Globus pallidus (tissue), 1 donor: Measurements from ENCODE around the gene TAC1.
"Not testable (repeated sequence)": the region's sequence is repeated elsewhere in the genome, so short reads cannot be mapped to it uniquely, and the experiment has no call there.

Experiments
- DNase-seq: peaks from one replicate; pipeline ENCODE4 v3.0.0-alpha.2; 2015; ENCODE audit warnings: low spot score

Gene TAC1

DNA sequence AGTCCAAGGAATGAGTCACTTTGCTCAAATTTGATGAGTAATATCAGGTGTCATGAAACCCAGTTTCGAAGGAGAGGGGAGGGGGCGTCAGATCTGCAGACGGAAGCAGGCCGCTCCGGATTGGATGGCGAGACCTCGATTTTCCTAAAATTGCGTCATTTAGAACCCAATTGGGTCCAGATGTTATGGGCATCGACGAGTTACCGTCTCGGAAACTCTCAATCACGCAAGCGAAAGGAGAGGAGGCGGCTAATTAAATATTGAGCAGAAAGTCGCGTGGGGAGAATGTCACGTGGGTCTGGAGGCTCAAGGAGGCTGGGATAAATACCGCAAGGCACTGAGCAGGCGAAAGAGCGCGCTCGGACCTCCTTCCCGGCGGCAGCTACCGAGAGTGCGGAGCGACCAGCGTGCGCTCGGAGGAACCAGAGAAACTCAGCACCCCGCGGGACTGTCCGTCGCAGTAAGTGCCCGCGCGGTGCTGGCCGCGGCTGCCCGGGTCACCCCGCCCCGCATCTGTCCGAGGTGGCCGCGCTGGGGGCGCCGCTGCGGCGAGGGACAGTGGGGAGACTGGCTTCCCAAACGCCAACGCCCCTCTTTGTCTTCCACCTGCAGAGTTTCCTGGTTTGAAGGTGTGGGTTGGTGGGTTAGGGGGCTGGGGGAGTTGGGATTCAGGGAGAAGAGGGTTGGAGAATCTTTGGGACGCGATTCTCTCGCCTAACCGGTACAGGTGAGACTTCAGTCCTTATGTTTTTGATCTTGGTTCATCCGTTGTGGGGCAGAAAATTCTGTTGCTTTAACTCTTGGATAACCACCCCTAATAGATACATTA is at the start of gene TAC1:
Gene TAC1 (plus strand): TSS at position 351 of the 829 bp plus-strand sequence. CDS start 527 bp downstream, outside the sequence.
- no peak for DNase-seq

- DNase-seq: no peak
Observed at GRCh38 chr7:97685952-97686351, 45.9 kb upstream of the TAC1 start.

GRCh38 chr7:97693586-97693985 is 38.3 kb upstream of the TAC1 start:
- no peak for DNase-seq

GRCh38 chr7:97694355-97694754 is 37.5 kb upstream of the TAC1 start:
- DNase-seq: no peak

DNA sequence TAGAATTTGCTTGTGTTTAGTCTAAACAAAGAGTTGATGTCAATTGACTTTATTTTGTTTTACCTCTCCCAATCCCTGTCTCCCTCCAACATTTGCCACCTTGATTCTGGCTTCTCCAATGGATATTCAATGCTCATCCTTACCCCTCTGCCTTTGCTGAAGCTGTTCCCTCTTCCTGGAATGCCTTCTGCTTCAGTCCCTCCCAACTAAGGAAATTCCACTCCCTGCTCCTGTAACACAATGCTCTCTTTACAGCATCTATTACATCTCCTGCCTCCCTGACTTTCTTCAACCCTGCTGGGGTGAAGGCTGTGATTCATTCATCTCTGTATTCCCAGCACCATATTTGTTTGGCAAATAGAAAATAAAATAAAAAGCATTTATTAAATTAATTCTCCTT is 34.5 kb upstream of the TAC1 start:
- DNase-seq: no peak

DNA sequence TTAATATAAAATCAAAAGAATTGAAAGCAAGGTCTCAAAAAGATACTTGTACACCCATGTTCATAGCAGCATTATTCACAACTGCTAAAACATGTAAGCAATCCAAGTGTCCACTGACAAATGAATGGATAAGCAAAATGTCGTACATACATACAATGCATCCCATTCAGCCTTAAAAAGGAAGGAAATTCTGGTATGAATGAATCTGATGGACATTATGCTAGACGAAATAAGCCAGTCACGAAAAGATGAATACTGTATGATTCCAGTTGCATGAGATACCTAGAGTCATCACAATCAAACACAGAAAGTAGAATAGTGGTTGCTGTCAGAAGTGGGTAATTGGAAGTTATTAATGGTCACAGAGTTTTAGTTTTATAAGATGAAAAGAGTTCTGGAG is 9.5 kb upstream of the TAC1 start:
- DNase-seq: no peak

DNA sequence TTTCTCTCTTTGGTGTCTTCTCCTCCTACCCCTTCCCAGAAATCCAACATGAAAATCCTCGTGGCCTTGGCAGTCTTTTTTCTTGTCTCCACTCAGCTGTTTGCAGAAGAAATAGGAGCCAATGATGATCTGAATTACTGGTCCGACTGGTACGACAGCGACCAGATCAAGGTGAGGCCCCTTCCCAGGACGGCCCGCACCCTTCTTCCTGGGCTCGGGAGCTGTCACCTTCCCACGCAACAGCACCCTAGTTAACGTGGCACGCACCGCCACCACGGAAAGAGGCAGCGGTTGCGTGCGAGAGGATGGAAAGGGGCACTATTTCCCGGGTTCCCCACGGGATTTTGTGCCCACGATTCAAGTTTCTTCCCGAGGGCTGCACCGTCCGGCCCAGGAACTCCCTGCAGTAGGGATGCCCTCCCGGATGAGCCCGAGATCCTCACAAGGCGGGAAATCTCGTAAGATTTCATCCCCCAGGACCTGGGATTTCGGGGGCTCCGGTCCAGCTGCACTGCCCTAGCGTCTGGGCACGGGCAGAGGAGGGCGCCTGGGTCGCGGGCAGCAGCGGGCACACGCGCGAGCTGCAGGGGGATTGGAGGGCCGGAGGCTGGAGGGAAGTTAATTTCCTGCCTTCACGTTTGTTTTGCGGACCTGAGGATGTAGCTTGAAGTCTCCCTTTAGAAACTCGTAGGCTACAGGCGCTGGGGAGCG is 834 bp downstream of the TAC1 start:
- no peak for DNase-seq

GRCh38 chr7:97733276-97734161 is 1.6 kb downstream of the TAC1 start:
- DNase-seq: no peak

GRCh38 chr7:97734255-97734654 is 2.4 kb downstream of the TAC1 start:
- no peak for DNase-seq

DNA sequence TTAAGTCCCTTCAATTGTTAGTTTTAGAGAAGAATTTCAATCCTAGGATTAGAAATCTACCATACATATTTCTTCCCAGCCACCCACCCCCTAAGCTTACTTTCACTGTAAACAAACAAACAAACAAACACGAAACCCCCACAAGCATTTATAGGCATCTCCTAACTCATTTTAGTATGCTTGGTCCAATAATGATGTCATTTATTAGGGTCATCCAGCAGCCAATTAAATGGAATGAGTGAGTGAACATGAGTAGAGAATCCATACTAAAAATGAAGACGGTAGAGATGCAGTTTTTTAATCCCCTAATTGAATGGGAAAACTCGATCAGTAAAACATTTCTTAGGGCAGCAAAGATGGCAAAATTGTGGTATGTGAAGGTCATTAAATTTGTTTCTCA is 3.2 kb downstream of the TAC1 start:
- no peak for DNase-seq

DNA sequence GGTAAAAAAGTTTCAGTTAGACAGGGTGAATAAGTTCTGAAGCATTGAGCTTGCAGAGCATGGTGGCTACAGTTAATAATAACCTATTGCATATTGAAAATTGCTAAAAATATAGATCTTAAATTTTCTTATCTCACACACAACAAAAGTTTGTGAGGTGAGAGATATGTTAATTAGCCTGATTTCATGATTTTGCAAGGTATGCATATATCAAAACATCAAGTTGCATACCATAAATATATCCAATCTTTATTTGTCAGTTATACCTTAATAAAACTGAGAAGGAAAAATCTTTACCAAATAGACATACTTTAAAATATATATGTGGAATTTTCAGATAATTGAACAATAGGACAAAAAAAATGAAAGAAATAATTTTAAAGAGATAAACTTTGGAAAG is 16.6 kb downstream of the TAC1 start:
- DNase-seq: no peak

DNA sequence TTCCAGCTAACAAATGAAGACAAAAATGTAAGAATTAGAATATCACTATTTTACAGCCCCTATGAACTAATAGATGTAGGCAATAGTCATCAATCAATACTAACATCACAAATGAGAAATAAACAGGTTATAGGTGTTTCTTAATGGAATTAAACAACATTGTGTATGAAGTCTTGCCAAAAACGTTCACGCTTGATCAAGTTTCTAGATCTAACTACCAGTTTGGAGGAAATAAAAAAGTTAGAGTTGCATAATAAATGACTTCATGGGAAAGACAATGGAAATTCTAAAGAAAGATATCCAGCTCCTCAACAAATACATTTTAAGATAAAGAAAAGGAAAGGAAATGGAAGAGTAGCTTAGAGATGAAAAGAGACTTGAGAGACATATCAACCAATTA is 19.7 kb downstream of the TAC1 start:
- no peak for DNase-seq

GRCh38 chr7:97752215-97752614 is 20.3 kb downstream of the TAC1 start:
- no peak for DNase-seq

GRCh38 chr7:97757824-97758223 is 25.9 kb downstream of the TAC1 start:
- no peak for DNase-seq

DNA sequence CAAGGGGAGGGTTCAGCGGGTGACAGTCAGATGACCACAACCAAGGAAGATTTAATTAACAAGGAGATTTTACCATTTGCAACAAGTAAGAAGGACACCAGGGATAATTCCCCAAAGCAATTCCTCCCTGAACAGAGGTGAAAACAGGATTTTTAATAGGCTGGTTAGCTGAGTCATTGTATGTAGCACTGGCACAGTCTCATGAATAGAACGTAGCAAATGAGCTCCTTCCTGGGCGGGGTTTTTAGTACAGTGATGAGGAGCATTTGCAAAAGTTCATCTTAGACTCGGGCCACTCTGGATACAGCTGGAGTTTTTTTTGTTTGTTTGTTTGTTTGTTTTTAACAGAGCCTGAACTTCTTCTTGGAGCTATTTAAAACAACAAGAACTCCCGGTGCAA is 39.0 kb downstream of the TAC1 start:
- no peak for DNase-seq

- DNase-seq: no peak
Observed at GRCh38 chr7:97771576-97771975, 39.7 kb downstream of the TAC1 start.

DNA sequence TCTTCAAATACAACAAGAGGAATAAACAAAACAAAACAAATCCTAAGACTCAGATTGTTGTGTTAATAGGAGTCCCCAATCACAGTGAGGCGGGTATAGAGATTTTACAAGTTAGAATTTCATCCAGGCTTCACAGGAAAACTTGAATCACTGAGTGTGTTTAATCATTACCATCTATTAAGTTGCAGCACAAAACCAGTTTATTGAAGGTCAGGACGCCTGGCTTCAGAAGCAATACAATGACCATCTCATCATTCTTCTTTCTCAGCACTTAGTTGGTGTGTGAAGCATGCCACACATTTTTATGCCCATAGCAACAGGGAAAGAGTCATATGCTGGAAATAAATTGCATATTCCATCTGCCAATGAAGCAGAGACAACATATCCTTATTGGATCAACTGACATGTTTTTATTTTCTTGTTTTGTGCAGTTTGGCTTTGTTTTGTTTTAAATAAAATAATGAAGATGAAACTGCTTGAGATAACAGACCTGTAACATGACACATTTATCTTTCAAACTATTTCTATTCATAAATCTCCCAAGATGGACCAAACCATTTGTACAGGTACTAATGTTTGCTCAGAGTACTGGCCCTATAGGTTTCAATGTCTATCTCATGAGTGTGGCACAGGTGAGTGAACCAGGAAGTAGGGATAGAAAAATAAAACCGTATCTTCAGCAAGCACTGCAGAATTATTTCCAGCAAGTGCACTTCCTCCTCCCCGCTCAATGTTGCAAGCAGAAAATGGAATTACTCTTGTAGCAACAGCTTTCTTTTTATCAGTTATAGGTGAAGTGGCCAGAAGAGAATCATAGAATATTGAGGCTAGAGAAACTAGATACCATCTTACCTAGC is 40.4 kb downstream of the TAC1 start:
- DNase-seq: no peak

DNA sequence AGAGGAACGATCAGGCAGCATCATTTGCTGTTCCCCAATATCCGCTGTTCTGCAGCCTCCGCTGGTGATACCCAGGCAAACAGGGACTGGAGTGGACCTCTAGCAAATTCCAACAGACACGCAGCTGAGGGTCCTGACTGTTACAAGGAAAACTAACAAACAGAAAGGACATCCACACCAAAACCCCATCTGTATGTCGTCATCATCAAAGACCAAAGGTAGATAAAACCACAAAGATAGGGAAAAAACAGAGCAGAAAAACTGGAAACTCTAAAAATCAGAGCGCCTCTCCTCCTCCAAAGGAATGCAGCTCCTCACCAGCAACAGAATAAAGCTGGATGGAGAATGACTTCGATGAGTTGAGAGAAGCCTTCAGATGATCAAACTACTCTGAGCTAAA is 54.5 kb downstream of the TAC1 start:
- not testable (repeated sequence) for DNase-seq
